CD14-positive monocyte (primary cell): ENCODE measurements around the gene C2orf76. TPM values are rescaled to one million over a fixed set of nuclear protein-coding genes. Genes with fewer than 3 reads are reported as not detected.
A peak's percentile ranks its signal among the peaks of the same experiment; 100 is the strongest.

Source experiments
- DNase-seq, 3 donors: peaks; one replicate each; pipeline ENCODE4 v3.0.0-alpha.2; 2011 to 2022
- H2AFZ ChIP-seq: 2 replicates; pipeline ENCODE4 v1.6.0; 2012; ENCODE audit warnings: mild to moderate bottlenecking, low read depth, low read length, inconsistent platforms; ENCODE audit not compliant: insufficient read depth, poor library complexity, severe bottlenecking
- H3K27ac ChIP-seq, 2 donors: 1 replicate in 1 of 2; 2 replicates in 1 of 2; pipeline ENCODE4 v1.5.1; 2012 to 2013; ENCODE audit warnings: low read length in 2 of 2, control low read depth in 1 of 2, inconsistent platforms in 1 of 2, low read depth in 1 of 2, mild to moderate bottlenecking in 1 of 2
- H3K27me3 ChIP-seq, 2 donors: one replicate each; pipeline versions ENCODE4 v1.6.0 to v1.6.1; 2011 to 2013; ENCODE audit warnings: low read length in 2 of 2; ENCODE audit not compliant: control insufficient read depth in 2 of 2, insufficient read depth in 2 of 2
- H3K36me3 ChIP-seq, 2 donors: replicated peaks in 1 of 2; 1 replicate in 1 of 2; 2 replicates in 1 of 2; pipeline versions ENCODE4 v1.5.1 to v1.6.1; 2012 to 2013; ENCODE audit warnings: low read length in 2 of 2, control low read depth in 1 of 2, inconsistent platforms in 1 of 2, mild to moderate bottlenecking in 1 of 2; ENCODE audit not compliant: insufficient read depth in 2 of 2, control insufficient read depth in 1 of 2
- H3K4me1 ChIP-seq, 2 donors: 1 replicate in 1 of 2; 2 replicates in 1 of 2; pipeline versions ENCODE4 v1.5.1 to v1.6.1; 2012 to 2013; ENCODE audit warnings: low read length in 2 of 2, control low read depth in 1 of 2, inconsistent platforms in 1 of 2, mild to moderate bottlenecking in 1 of 2, moderate library complexity in 1 of 2; ENCODE audit not compliant: insufficient read depth in 2 of 2, control insufficient read depth in 1 of 2
- H3K4me2 ChIP-seq: replicated peaks from 2 replicates; pipeline ENCODE3; 2012; ENCODE audit warnings: low read length, moderate library complexity, mild to moderate bottlenecking; ENCODE audit not compliant: poor library complexity, severe bottlenecking; ENCODE audit errors: extremely low read depth
- H3K4me3 ChIP-seq, 3 experiments: fragments of 200-600 bp in 1 of 3; sonication (generic) in 1 of 3; replicated peaks in 1 of 3; 1 replicate in 2 of 3; 2 replicates in 1 of 3; pipeline ENCODE4 v1.5.1; 2011 to 2013; ENCODE audit warnings: low read length in 3 of 3, mild to moderate bottlenecking in 3 of 3, control low read depth in 2 of 3, low read depth in 2 of 3, inconsistent platforms in 1 of 3, moderate library complexity in 1 of 3
- H3K79me2 ChIP-seq: 2 replicates; pipeline ENCODE4 v1.6.0; 2012; ENCODE audit warnings: mild to moderate bottlenecking, control low read depth, inconsistent platforms, low read length, moderate library complexity; ENCODE audit not compliant: insufficient read depth
- H3K9ac ChIP-seq: 2 replicates; pipeline ENCODE4 v1.6.0; 2017; ENCODE audit warnings: low read length, mild to moderate bottlenecking; ENCODE audit not compliant: insufficient read depth, poor library complexity, severe bottlenecking
- H3K9me3 ChIP-seq, 2 donors: replicated peaks in 1 of 2; 1 replicate in 1 of 2; 2 replicates in 1 of 2; pipeline versions ENCODE4 v1.5.1 to v1.6.1; 2012 to 2013; ENCODE audit warnings: low read length in 2 of 2, control low read depth in 1 of 2; ENCODE audit not compliant: control insufficient read depth in 1 of 2, insufficient read depth in 1 of 2
- H4K20me1 ChIP-seq: 2 replicates; pipeline ENCODE4 v1.6.0; 2012; ENCODE audit warnings: mild to moderate bottlenecking, low read length, control low read depth, moderate library complexity; ENCODE audit not compliant: insufficient read depth
- H3K27ac Mint-ChIP-seq, 7 donors: one replicate each; pipeline ENCODE4 v1.8.0; 2020; ENCODE audit warnings: mild to moderate bottlenecking in 7 of 7, mixed read lengths in 7 of 7, moderate library complexity in 6 of 7, inconsistent platforms in 2 of 7
- H3K27me3 Mint-ChIP-seq, 3 donors: one replicate each; pipeline ENCODE4 v1.8.0; 2021 to 2022; ENCODE audit warnings: low read depth in 3 of 3, mild to moderate bottlenecking in 3 of 3, mixed read lengths in 3 of 3, moderate library complexity in 3 of 3, inconsistent platforms in 1 of 3
- H3K36me3 Mint-ChIP-seq, 2 donors: one replicate each; pipeline ENCODE4 v1.8.0; 2020; ENCODE audit warnings: mixed read lengths in 2 of 2, inconsistent platforms in 1 of 2, mild to moderate bottlenecking in 1 of 2
- H3K4me1 Mint-ChIP-seq: one replicate; pipeline ENCODE4 v1.8.0; 2020; ENCODE audit warnings: mild to moderate bottlenecking, mixed read lengths
- H3K4me3 Mint-ChIP-seq, 2 donors: one replicate each; pipeline ENCODE4 v1.8.0; 2020; ENCODE audit warnings: mild to moderate bottlenecking in 2 of 2, mixed read lengths in 2 of 2, moderate library complexity in 1 of 2
- H3K9me3 Mint-ChIP-seq, 7 donors: one replicate each; pipeline ENCODE4 v1.8.0; 2020 to 2022; ENCODE audit warnings: mixed read lengths in 7 of 7, mild to moderate bottlenecking in 6 of 7, moderate library complexity in 6 of 7, inconsistent platforms in 2 of 7
- WGBS: methylation state at CpG from one replicate; pipeline ENCODE4 v1.1.5; 2013; ENCODE audit warnings: missing lambda C conversion rate; ENCODE audit not compliant: insufficient coverage; 5-methylcytosine and 5-hydroxymethylcytosine counted together
- intact Hi-C, 2 donors: fragments of 100-400 bp; cut with micrococcal nuclease; formaldehyde crosslinking; loops; one replicate each; pipeline versions ENCODE4 v1.15.0 to v1.15.1; 2023
- polyA plus RNA-seq, 3 donors: library from polyadenylated mRNA; depleted of rRNA in 1 of 3; unstranded in 2 of 3; stranded (reverse) in 1 of 3; fragments of 300-500 nt in 2 of 3; fragments of >200 nt in 1 of 3; fragmentation: Illumina TruSeq in 2 of 3; gene quantifications; 1 replicate in 2 of 3; 2 replicates in 1 of 3; pipeline ENCODE4 v1.2.3, GENCODE V29; 2012 to 2021
- TF ChIP-seq, protein P1 (sequence below): fragments of 200-600 bp; IDR thresholded peaks from one replicate; pipeline ENCODE4 v1.8.0; 2022; ENCODE audit warnings: antibody characterized with exemption, mild to moderate bottlenecking

Gene C2orf76
- polyA plus RNA-seq, 3 donors, result 9.7 to 32.5 (median 31.0) TPM

GRCh38 chr2:119283873-119284331 is 82.7 kb downstream of the C2orf76 start:
- Histone ChIP-seq H3K27ac (peak overlapping the region; percentile 54 to 81), H3K9ac (no peak overlapping the region), H3K4me2 (peak overlapping the region; percentile 52), H4K20me1 (no peaks in the 10 kb centered on the region), H3K27me3 (no peaks in the 10 kb centered on the region), H3K4me3 (peak overlapping the region in 1 of 3 experiments; percentile 57), H3K9me3 (no peaks in the 10 kb centered on the region), H3K36me3 (no peaks in the 10 kb centered on the region), H3K4me1 (peaks cover 39 to 41% of the 10 kb centered on the region in 2 donors), H3K79me2 (no peaks in the 10 kb centered on the region), H2AFZ (peak overlapping the region; percentile 13)
- Mint-ChIP-seq H3K27ac (peak overlapping the region; percentile 75 to 91 (median 91)), H3K9me3 (no peaks in the 10 kb centered on the region), H3K4me1 (peaks cover 42% of the 10 kb centered on the region), H3K36me3 (peaks cover 0 to 6% of the 10 kb centered on the region in 2 donors), H3K27me3 (peaks cover 0 to 2% (median 1%) of the 10 kb centered on the region in 3 donors), H3K4me3 (peak overlapping the region; percentile 60 to 77)
- WGBS, result 12% methylated on average over 7 of the region's 10 CpGs
- TF ChIP-seq, protein P1, sequence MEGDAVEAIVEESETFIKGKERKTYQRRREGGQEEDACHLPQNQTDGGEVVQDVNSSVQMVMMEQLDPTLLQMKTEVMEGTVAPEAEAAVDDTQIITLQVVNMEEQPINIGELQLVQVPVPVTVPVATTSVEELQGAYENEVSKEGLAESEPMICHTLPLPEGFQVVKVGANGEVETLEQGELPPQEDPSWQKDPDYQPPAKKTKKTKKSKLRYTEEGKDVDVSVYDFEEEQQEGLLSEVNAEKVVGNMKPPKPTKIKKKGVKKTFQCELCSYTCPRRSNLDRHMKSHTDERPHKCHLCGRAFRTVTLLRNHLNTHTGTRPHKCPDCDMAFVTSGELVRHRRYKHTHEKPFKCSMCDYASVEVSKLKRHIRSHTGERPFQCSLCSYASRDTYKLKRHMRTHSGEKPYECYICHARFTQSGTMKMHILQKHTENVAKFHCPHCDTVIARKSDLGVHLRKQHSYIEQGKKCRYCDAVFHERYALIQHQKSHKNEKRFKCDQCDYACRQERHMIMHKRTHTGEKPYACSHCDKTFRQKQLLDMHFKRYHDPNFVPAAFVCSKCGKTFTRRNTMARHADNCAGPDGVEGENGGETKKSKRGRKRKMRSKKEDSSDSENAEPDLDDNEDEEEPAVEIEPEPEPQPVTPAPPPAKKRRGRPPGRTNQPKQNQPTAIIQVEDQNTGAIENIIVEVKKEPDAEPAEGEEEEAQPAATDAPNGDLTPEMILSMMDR, result no peak
- intact Hi-C loops, result loop anchor here in 1 of 2 donors (10.0 kb wide), 1 partner anchor 399 kb away; no protein-coding TSS in a partner anchor
- peak; percentile 92 to 98 (median 94) for DNase-seq

DNA sequence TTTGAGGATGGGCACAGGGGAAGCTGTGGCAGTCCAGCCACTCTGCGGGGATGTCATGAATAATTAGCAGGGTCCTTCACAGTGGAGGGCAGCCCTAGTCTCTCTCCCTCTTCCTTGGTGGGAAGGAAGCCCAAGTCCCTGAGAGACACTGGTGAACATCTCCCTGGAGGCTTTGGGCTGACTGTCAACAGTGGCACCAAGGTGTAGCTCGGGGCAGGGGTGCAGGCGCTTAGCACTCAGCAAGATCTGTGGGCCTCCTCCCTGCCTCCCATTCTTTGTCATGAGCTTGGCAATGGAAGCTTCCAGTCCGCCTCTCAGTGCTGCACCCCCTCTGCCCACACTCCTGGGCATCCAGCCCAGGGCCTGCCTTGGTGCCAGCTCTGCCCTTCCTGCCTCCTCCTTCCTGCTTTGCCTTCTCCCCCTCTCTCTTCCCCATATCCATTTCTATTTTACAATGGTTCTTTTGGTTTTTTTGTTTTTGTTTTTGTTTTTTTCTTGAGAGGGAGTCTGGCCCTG is 83.6 kb downstream of the C2orf76 start:
- no peak for DNase-seq
- peak overlapping the region; percentile 81 to 93 (median 91) for H3K27ac Mint-ChIP-seq
- Histone ChIP-seq H4K20me1 (no peaks in the 10 kb centered on the region), H3K9ac (peak overlapping the region; percentile 39), H3K27ac (peak overlapping the region; percentile 63 to 81), H3K27me3 (no peaks in the 10 kb centered on the region), H3K79me2 (no peaks in the 10 kb centered on the region), H3K4me2 (peak overlapping the region; percentile 66), H3K4me3 (peak overlapping the region in 1 of 3 experiments; percentile 60), H3K36me3 (no peaks in the 10 kb centered on the region), H3K4me1 (peaks cover 39 to 41% of the 10 kb centered on the region in 2 donors), H2AFZ (peak overlapping the region; percentile 48), H3K9me3 (no peaks in the 10 kb centered on the region)
- peaks cover 0 to 6% of the 10 kb centered on the region in 2 donors for H3K36me3 Mint-ChIP-seq
- intact Hi-C loops, result loop anchor here in 1 of 2 donors (10.0 kb wide), 1 partner anchor 398 kb away; no protein-coding TSS in a partner anchor
- 76% methylated on average over 4 of the region's 4 CpGs for WGBS
- TF ChIP-seq, protein P1, result no peak
- peaks cover 0 to 2% (median 1%) of the 10 kb centered on the region in 3 donors for H3K27me3 Mint-ChIP-seq
- peak overlapping the region; percentile 20 to 75 for H3K4me3 Mint-ChIP-seq
- no peaks in the 10 kb centered on the region for H3K9me3 Mint-ChIP-seq
- peaks cover 42% of the 10 kb centered on the region for H3K4me1 Mint-ChIP-seq
